Measurements from ENCODE around the gene LILRA2. TPM values are rescaled to one million over a fixed set of nuclear protein-coding genes. Genes with fewer than 3 reads are reported as not detected.

LILRA2 gene
- polyA plus RNA-seq, 2 donors, result 0.53 to 0.55 TPM

- Histone ChIP-seq H3K9me3 (ENCODE audit: control insufficient read depth in 2 of 2, insufficient read depth in 1 of 2, low read depth in 1 of 2, low read length in 1 of 2) (peaks cover 0 to 4% of the 10 kb centered on the region in 2 donors), H3K27ac (ENCODE audit: low read depth in 2 of 2, low read length in 1 of 2) (no peak overlapping the region), H3K4me1 (ENCODE audit: control insufficient read depth in 2 of 2, insufficient read depth in 2 of 2, low read length in 1 of 2) (no peaks in the 10 kb centered on the region), H3K36me3 (ENCODE audit: control insufficient read depth in 2 of 2, insufficient read depth in 2 of 2, low read length in 1 of 2) (no peaks in the 10 kb centered on the region), H3K4me3 (ENCODE audit: low read depth in 1 of 2, low read length in 2 of 2) (no peak overlapping the region), H3K27me3 (ENCODE audit: control insufficient read depth in 1 of 2, insufficient read depth in 2 of 2, low read length in 2 of 2) (no peaks in the 10 kb centered on the region)
- whole genome bisulfite sequencing, 2 donors, result 65 to 68% methylated on average over 5 of the region's 5 CpGs
Observed at GRCh38 chr19:54600212-54600611, 26.6 kb downstream of the LILRA2 start.

DNA sequence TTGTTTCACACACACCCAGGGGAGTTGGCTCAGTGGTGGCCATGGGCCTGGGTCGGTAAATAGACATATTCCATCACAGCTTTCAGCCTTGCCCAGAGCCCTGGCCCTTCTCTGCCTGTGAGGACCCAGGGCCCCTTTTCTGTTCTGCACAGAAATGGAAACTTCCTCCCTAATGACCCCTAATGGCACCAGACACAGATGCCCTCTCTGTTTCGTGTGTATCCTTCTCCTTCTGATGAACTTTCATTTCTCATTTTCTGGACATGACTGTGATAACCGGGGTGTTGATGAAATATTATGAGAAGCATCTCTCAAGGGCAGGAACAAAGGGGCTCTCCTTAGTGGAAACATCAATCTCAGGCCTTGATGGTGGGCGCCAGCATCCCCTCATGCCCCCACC lies 32.6 kb downstream of the LILRA2 start:
- Histone ChIP-seq H3K4me1 (ENCODE audit: control insufficient read depth in 2 of 2, insufficient read depth in 2 of 2, low read length in 1 of 2) (no peaks in the 10 kb centered on the region), H3K9me3 (ENCODE audit: control insufficient read depth in 2 of 2, insufficient read depth in 1 of 2, low read depth in 1 of 2, low read length in 1 of 2) (peaks cover 0 to 9% of the 10 kb centered on the region in 2 donors), H3K36me3 (ENCODE audit: control insufficient read depth in 2 of 2, insufficient read depth in 2 of 2, low read length in 1 of 2) (no peaks in the 10 kb centered on the region), H3K27ac (ENCODE audit: low read depth in 2 of 2, low read length in 1 of 2) (no peak overlapping the region), H3K27me3 (ENCODE audit: control insufficient read depth in 1 of 2, insufficient read depth in 2 of 2, low read length in 2 of 2) (peaks cover 0 to 4% of the 10 kb centered on the region in 2 donors), H3K4me3 (ENCODE audit: low read depth in 1 of 2, low read length in 2 of 2) (no peak overlapping the region)
- 55 to 61% methylated on average over 4 of the region's 4 CpGs for WGBS, 2 donors

DNA sequence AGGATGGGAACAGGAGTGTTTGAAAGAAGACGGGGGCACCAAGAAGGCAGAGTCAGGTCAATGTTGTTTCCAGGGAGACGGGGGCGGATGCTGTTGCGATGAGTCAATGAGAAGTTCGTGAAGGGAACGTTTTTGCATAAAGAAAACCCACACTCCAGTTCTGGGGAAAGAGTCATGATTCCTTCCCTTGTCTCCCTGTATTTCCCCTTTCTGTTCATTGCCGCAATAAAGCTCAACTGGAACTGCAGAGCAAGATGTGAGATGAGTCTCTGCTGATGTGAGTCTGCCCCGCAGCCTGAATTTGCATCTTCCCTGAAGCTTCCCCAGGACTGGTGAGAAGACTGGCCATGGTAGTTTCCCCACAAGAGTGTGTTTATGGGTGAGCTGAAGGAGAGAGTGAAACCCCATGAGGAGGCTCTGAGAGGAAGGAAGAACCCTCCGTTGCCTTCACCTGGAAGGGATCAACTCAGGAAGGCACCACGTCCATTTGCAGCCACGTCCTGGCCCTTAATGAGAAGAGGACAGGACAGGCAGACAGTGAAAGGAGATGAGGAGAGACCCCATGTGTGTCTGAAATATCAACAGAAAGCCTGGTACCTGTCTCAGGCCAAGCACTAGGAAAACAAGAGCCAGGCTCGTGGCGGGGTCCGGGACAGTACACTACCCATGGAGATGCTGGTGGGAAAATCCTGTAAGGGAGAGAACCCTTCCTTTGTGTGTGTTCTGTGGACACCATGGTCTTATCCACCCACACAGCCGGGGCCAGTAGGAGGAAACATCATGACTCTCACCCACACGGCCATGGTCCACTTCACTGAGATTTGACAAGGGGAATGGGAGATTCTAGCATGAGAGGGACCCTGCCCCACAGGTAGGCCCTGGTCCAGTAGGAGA lies 33.5 kb downstream of the LILRA2 start:
- no peak overlapping the region for H3K27ac ChIP-seq (ENCODE audit: low read depth in 2 of 2, low read length in 1 of 2)
- WGBS, 2 donors, result 73 to 74% methylated on average over 16 of the region's 16 CpGs
- H3K4me3 ChIP-seq (ENCODE audit: low read depth in 1 of 2, low read length in 2 of 2), result no peak overlapping the region
- no peaks in the 10 kb centered on the region for H3K36me3 ChIP-seq (ENCODE audit: control insufficient read depth in 2 of 2, insufficient read depth in 2 of 2, low read length in 1 of 2)
- peaks cover 0 to 4% of the 10 kb centered on the region in 2 donors for H3K27me3 ChIP-seq (ENCODE audit: control insufficient read depth in 1 of 2, insufficient read depth in 2 of 2, low read length in 2 of 2)
- no peaks in the 10 kb centered on the region for H3K4me1 ChIP-seq (ENCODE audit: control insufficient read depth in 2 of 2, insufficient read depth in 2 of 2, low read length in 1 of 2)
- peaks cover 0 to 9% of the 10 kb centered on the region in 2 donors for H3K9me3 ChIP-seq (ENCODE audit: control insufficient read depth in 2 of 2, insufficient read depth in 1 of 2, low read depth in 1 of 2, low read length in 1 of 2)

DNA sequence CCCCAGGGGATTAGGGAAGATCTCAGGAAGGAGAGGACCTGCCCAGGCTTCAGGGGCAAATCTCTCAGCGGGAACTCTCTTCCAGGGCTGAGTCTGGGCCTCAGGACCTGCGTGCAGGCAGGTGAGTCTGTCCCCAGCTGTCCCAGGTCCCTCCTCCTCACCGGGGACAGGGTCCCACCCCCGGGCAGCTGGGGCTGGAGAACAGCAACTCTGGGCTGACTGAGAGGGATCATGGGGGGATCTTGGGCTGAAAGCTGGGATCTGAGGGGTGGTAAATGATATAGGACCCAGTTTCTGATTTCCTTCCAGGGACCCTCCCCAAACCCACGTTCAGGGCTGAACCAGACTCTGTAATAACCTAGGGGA lies 34.2 kb downstream of the LILRA2 start:
- no peaks in the 10 kb centered on the region for H3K4me1 ChIP-seq (ENCODE audit: control insufficient read depth in 2 of 2, insufficient read depth in 2 of 2, low read length in 1 of 2)
- no peak overlapping the region for H3K4me3 ChIP-seq (ENCODE audit: low read depth in 1 of 2, low read length in 2 of 2)
- H3K27me3 ChIP-seq (ENCODE audit: control insufficient read depth in 1 of 2, insufficient read depth in 2 of 2, low read length in 2 of 2), result peaks cover 0 to 4% of the 10 kb centered on the region in 2 donors
- H3K27ac ChIP-seq (ENCODE audit: low read depth in 2 of 2, low read length in 1 of 2), result no peak overlapping the region
- peaks cover 0 to 9% of the 10 kb centered on the region in 2 donors for H3K9me3 ChIP-seq (ENCODE audit: control insufficient read depth in 2 of 2, insufficient read depth in 1 of 2, low read depth in 1 of 2, low read length in 1 of 2)
- H3K36me3 ChIP-seq (ENCODE audit: control insufficient read depth in 2 of 2, insufficient read depth in 2 of 2, low read length in 1 of 2), result no peaks in the 10 kb centered on the region
- 65 to 77% methylated on average over 5 of the region's 5 CpGs for WGBS, 2 donors

DNA sequence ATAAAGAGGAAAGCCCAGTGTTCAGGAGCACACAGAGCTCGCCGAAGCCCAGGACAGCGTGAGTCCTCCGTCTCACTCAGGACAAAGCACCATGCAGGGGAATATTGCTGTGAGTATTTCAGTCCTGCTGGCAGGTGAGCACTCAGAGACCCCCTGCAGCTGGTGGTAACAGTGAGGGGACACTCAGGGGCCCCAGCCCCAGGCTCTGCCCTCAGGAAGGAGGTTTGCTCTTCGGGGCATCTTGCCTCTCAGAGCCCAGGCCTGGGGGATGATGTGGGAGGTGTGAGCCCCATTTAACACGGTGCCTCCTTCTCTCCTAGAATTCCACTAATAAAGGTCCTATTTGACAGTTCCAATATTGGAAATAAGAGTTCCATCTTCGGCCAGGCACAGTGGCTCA lies 34.6 kb downstream of the LILRA2 start:
- Histone ChIP-seq H3K9me3 (ENCODE audit: control insufficient read depth in 2 of 2, insufficient read depth in 1 of 2, low read depth in 1 of 2, low read length in 1 of 2) (peaks cover 0 to 9% of the 10 kb centered on the region in 2 donors), H3K36me3 (ENCODE audit: control insufficient read depth in 2 of 2, insufficient read depth in 2 of 2, low read length in 1 of 2) (no peaks in the 10 kb centered on the region), H3K4me3 (ENCODE audit: low read depth in 1 of 2, low read length in 2 of 2) (no peak overlapping the region), H3K4me1 (ENCODE audit: control insufficient read depth in 2 of 2, insufficient read depth in 2 of 2, low read length in 1 of 2) (no peaks in the 10 kb centered on the region), H3K27me3 (ENCODE audit: control insufficient read depth in 1 of 2, insufficient read depth in 2 of 2, low read length in 2 of 2) (peaks cover 0 to 4% of the 10 kb centered on the region in 2 donors), H3K27ac (ENCODE audit: low read depth in 2 of 2, low read length in 1 of 2) (no peak overlapping the region)
- 84 to 86% methylated on average over 7 of the region's 7 CpGs for WGBS, 2 donors

DNA sequence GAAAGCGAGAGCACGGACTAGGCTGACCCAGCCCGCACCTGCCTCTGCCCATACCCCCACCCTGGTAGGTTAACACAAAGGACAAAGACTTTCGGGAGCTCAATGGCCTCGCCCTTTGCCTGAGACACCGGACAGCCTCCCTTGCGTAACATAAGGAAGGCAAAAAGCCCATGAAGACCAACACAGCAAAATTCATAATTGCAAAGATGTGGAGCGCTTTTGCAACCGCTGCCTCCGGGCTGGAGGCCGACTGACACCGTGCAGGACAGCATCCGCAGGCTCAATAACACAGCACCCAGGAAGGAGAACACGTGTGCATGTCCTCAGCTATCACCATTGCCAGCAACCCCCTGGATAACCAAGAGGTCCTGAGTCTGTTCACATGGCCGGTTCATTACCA lies 35.2 kb downstream of the LILRA2 start:
- Histone ChIP-seq H3K4me1 (ENCODE audit: control insufficient read depth in 2 of 2, insufficient read depth in 2 of 2, low read length in 1 of 2) (no peaks in the 10 kb centered on the region), H3K27ac (ENCODE audit: low read depth in 2 of 2, low read length in 1 of 2) (no peak overlapping the region), H3K4me3 (ENCODE audit: low read depth in 1 of 2, low read length in 2 of 2) (no peak overlapping the region)

DNA sequence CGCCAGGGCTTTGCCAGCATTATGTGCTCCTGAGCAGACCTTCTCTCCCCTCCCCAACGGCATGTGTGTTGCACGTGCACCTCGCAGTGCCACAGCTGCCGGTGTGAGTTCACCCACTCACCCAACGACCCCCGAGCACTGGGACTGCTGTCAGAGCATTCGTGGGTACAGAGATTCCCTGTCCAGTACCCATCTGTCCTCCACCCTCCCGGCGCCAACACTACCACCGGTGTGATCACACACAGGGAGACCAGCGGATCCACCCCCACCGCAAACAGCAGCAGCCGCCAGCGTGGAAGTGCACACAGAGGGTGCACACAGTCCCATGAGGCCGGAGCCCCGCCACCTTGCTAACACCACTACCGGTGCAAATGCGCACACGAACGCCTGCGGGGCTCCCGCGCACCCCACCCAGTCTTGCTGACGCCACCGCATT lies 35.8 kb downstream of the LILRA2 start:
- Histone ChIP-seq H3K27ac (ENCODE audit: low read depth in 2 of 2, low read length in 1 of 2) (no peak overlapping the region), H3K36me3 (ENCODE audit: control insufficient read depth in 2 of 2, insufficient read depth in 2 of 2, low read length in 1 of 2) (no peaks in the 10 kb centered on the region), H3K4me1 (ENCODE audit: control insufficient read depth in 2 of 2, insufficient read depth in 2 of 2, low read length in 1 of 2) (no peaks in the 10 kb centered on the region), H3K9me3 (ENCODE audit: control insufficient read depth in 2 of 2, insufficient read depth in 1 of 2, low read depth in 1 of 2, low read length in 1 of 2) (peaks cover 0 to 9% of the 10 kb centered on the region in 2 donors), H3K4me3 (ENCODE audit: low read depth in 1 of 2, low read length in 2 of 2) (no peak overlapping the region), H3K27me3 (ENCODE audit: control insufficient read depth in 1 of 2, insufficient read depth in 2 of 2, low read length in 2 of 2) (peaks cover 0 to 4% of the 10 kb centered on the region in 2 donors)
- WGBS, 2 donors, result 87 to 88% methylated on average over 26 of the region's 26 CpGs

More for the DNA sequence above, 35.2 kb downstream of the LILRA2 start:
- H3K27me3 ChIP-seq (ENCODE audit: control insufficient read depth in 1 of 2, insufficient read depth in 2 of 2, low read length in 2 of 2), result peaks cover 0 to 4% of the 10 kb centered on the region in 2 donors
- WGBS, 2 donors, result 86 to 89% methylated on average over 15 of the region's 15 CpGs
- no peaks in the 10 kb centered on the region for H3K36me3 ChIP-seq (ENCODE audit: control insufficient read depth in 2 of 2, insufficient read depth in 2 of 2, low read length in 1 of 2)
- peaks cover 0 to 9% of the 10 kb centered on the region in 2 donors for H3K9me3 ChIP-seq (ENCODE audit: control insufficient read depth in 2 of 2, insufficient read depth in 1 of 2, low read depth in 1 of 2, low read length in 1 of 2)

DNA sequence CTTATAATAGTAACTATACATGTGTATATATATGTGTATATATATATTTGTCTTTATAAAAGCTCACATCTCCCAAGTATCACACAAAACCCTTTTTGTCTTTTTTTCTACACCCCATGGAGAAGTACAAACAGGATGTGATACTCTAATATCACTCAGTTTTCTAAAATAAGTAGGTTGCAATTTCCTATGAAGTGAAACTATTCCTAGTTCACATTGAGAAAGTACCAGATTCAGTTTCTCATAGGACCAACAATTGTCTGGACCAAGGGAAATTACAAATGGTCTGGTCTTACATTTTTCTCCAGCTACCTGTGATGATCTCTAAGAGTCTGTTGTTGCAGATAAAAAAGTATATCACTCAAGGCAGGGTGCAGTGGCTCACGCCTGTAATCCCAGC lies 38.8 kb downstream of the LILRA2 start:
- peaks cover 0 to 9% of the 10 kb centered on the region in 2 donors for H3K9me3 ChIP-seq (ENCODE audit: control insufficient read depth in 2 of 2, insufficient read depth in 1 of 2, low read depth in 1 of 2, low read length in 1 of 2)
- H3K27ac ChIP-seq (ENCODE audit: low read depth in 2 of 2, low read length in 1 of 2), result no peak overlapping the region
- H3K27me3 ChIP-seq (ENCODE audit: control insufficient read depth in 1 of 2, insufficient read depth in 2 of 2, low read length in 2 of 2), result peaks cover 0 to 4% of the 10 kb centered on the region in 2 donors
- H3K36me3 ChIP-seq (ENCODE audit: control insufficient read depth in 2 of 2, insufficient read depth in 2 of 2, low read length in 1 of 2), result no peaks in the 10 kb centered on the region
- H3K4me3 ChIP-seq (ENCODE audit: low read depth in 1 of 2, low read length in 2 of 2), result no peak overlapping the region
- WGBS, 2 donors, result 76 to 86% methylated on average over 1 of the region's 1 CpG
- H3K4me1 ChIP-seq (ENCODE audit: control insufficient read depth in 2 of 2, insufficient read depth in 2 of 2, low read length in 1 of 2), result no peaks in the 10 kb centered on the region

GRCh38 chr19:54614726-54615125 lies 41.1 kb downstream of the LILRA2 start:
- Histone ChIP-seq H3K9me3 (ENCODE audit: control insufficient read depth in 2 of 2, insufficient read depth in 1 of 2, low read depth in 1 of 2, low read length in 1 of 2) (no peaks in the 10 kb centered on the region), H3K4me1 (ENCODE audit: control insufficient read depth in 2 of 2, insufficient read depth in 2 of 2, low read length in 1 of 2) (no peaks in the 10 kb centered on the region), H3K27me3 (ENCODE audit: control insufficient read depth in 1 of 2, insufficient read depth in 2 of 2, low read length in 2 of 2) (no peaks in the 10 kb centered on the region), H3K36me3 (ENCODE audit: control insufficient read depth in 2 of 2, insufficient read depth in 2 of 2, low read length in 1 of 2) (no peaks in the 10 kb centered on the region), H3K27ac (ENCODE audit: low read depth in 2 of 2, low read length in 1 of 2) (no peak overlapping the region), H3K4me3 (ENCODE audit: low read depth in 1 of 2, low read length in 2 of 2) (no peak overlapping the region)
- WGBS, 2 donors, result 83 to 94% methylated on average over 1 of the region's 1 CpG

DNA sequence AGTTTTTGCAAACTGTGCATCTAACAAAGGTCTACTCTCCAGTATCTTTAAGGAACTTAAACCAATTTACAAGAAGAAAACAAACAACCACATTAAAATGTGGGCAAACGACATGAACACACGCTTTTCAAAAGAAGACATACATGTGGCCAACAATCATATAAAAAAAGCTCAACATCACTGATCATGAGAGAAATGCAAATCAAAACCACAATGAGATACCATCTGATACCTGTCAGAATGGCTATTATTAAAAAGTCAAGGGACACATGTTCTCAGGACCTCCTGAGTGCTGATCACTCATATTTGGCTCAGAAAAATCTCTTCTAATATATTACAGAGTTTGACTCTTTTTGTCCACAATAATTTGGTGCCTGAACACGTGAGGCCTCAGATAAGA lies 42.5 kb downstream of the LILRA2 start:
- 57 to 61% methylated on average over 3 of the region's 3 CpGs for WGBS, 2 donors
- no peaks in the 10 kb centered on the region for H3K36me3 ChIP-seq (ENCODE audit: control insufficient read depth in 2 of 2, insufficient read depth in 2 of 2, low read length in 1 of 2)
- H3K9me3 ChIP-seq (ENCODE audit: control insufficient read depth in 2 of 2, insufficient read depth in 1 of 2, low read depth in 1 of 2, low read length in 1 of 2), result no peaks in the 10 kb centered on the region
- H3K27ac ChIP-seq (ENCODE audit: low read depth in 2 of 2, low read length in 1 of 2), result no peak overlapping the region
- H3K4me1 ChIP-seq (ENCODE audit: control insufficient read depth in 2 of 2, insufficient read depth in 2 of 2, low read length in 1 of 2), result no peaks in the 10 kb centered on the region
- H3K27me3 ChIP-seq (ENCODE audit: control insufficient read depth in 1 of 2, insufficient read depth in 2 of 2, low read length in 2 of 2), result no peaks in the 10 kb centered on the region
- H3K4me3 ChIP-seq (ENCODE audit: low read depth in 1 of 2, low read length in 2 of 2), result no peak overlapping the region
